Left renal pelvis (tissue), 4 donors: Measurements from ENCODE around the gene MMAB. TPM values are rescaled to one million over a fixed set of nuclear protein-coding genes. Genes with fewer than 3 reads are reported as not detected.

ENCODE experiments used
- DNase-seq, 4 donors: peaks; one replicate each; pipeline ENCODE4 v3.0.0-alpha.2; 2013; ENCODE audit warnings: low read depth in 4 of 4, low spot score in 3 of 4
- polyA plus RNA-seq, 4 donors: library from polyadenylated mRNA; unstranded; fragments of 120-200 nt; gene quantifications; one replicate each; pipeline ENCODE4 v1.2.1, GENCODE V29; 2013; ENCODE audit not compliant: insufficient read length in 4 of 4

MMAB gene
- polyA plus RNA-seq, 4 donors, result 21.2 to 40.3 (median 32.9) TPM

DNA sequence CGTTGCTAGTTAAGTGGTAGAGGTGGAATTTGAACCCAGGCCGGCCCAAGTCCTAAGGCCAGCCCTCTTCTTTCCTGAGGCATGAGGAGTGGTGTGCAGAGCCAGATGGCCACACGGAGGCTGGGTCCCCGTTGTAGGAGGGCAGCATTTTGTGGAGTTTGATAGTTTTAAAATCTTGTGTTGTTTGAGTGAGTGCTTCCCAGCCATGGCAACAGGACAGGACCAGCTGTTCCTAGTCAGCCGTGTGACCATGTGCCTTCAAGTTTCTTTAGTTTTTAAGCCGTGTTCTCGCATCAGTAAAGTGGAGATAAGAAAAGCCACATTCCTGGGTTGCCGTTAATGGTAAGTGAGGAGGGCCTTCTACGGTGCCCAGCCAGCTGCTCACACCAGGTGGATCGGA, 51.5 kb downstream of the MMAB start:
- DNase-seq, result no peak

DNA sequence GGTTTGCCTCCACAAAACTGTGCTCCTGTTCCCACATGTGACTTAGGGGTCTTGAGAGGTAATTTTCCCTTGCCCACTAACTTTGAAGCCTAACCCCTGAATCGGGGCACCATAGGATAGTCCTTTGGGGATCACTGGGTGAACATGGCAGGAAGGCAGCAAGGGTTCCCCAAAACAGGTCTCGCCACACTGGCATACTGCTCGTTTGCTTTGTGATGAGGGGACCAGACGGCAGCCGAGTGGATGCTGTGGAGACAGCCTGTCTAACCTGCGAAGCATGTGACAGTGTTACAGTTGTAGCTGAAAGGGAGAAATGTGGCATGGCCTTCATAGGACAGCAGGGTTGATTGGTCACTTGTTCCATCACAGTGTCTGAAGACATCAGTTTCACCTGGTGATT, 53.5 kb downstream of the MMAB start:
- DNase-seq, result no peak

DNA sequence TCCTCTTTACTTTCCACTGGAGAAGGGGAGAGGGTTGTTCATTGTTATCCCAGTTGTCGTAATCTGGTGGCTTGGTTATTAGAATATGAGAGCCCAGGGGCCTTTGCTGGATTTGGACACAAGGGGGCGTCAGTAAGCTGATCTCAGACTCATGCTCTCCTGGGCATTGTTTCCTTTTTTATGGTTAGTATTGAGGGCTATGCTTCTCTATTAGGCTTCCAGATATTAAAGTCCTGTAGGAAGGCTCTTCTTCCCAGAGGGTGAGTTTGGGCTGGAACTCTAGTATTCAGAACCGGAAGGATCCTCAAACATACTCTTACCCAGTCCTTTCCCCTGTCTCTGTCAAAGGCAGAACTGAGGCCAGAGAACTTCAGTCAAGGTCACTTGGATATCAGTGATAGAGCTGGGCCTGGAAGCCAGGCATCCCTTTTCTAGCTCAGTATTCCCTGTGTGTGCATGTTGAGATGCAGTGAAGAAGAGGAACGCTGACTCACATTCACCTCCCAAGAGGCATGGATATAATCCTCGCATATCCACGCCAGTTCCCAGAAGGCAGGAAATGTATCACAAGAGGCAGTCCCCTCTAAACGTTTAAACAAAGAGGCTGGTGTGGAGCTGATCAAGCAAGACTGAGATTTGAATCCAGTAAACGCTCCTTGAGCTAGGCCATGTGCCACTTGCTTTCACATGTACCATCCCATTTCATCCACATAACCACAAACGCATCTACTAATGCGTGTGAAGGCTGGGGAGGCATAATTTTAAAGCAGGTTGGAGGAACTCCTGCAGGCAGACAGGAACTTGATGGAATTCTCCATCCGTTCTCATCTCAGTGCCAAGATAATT, 54.3 kb downstream of the MMAB start:
- peak in 3 of 4 donors; percentile 27 to 40 (median 33) for DNase-seq

DNA sequence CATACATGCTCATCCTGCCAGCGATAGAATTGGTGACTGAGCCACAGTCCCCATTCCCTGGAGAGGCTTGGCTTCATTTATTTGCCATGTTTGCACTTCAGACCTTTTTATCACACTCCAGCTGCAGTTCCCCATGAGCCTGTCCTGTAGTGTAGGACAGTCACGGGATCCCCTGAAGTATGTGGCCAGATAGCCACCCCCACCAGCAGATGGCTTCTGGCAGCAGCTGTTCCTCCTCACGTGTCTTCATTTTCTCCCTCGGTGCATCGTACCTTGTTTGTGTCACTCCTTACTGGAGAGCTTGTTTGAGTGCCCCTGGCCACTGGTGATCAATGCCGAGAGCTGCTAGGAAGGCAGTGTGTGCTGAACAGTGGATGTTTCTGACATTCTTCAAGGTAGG, 55.7 kb downstream of the MMAB start:
- no peak for DNase-seq

DNA sequence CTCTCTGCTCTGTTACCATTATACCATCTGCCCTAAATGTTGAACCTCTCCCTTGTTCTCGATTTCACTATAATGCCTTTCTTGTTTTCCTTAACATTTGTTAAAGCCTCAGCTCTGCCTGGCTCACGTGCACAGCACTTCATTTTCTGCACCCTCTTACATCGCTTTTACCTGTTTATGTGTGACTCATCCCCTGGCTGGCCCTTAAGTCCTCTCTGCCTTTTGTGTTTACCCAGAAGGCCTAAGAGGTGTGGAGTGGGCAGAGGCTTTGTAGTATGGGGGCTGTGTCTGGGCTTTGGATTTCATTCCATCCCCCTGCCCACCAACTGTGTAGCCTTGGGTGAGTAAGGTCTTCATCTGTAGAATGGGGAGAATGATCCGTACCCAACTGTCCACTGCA, 59.3 kb downstream of the MMAB start:
- DNase-seq, result no peak

DNA sequence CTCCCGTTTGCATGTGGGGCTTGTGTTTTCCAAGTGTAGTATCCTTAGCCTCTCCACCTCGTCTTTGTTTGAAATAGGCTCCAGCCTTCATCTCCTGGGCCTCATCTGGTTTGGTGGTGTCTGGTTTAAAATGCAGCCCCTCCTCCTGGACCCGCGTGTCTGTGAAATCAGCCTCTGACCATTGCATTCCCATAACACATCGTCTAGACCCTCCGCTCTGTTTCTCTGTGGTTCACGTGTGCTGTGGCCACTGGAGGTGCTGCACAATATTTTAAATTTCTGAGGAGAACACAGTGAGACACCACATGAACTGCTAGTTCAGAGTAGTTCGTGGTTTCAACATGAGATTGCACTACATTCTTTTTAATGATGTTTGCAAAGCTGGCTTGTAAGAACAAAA, 60.3 kb downstream of the MMAB start:
- no peak for DNase-seq

DNA sequence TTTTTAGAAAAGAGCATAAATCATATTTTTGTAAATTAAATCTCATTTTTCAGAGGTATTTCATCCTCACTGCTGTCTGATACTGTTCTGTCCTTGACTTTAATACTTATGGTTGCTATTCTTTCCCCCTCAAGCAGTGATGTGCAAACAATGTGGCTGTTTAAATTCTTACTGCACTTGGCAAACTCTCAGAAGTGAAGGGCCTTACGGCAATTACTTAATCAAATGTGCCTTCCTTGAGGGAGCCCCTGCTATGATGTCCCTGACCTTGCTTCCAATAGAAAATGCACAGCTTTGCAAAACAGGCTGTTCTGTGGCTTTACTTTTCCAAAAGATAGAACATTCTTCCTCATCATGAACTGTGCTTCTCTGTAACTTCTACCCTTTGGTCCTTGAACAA, 60.7 kb downstream of the MMAB start:
- no peak for DNase-seq

DNA sequence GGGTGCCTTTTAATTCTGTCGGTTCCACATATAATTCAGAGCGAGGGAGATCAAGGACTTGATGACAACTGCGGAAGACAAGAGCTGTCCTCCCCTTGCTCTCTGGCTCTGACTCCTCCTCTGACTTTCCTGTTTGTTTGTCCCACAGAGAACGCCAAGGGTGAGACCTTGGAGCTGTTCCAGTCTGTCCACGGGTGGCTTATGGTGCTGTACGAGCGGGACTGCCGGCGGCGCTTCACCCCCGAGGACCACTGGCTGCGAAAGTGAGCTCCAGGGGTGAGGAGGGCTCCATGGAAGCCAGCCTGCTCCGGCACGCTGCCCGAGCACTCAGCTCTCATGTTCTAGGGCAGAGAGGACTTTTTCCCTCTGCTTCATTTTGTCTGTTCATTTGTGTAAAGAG, 63.1 kb downstream of the MMAB start:
- no peak for DNase-seq

DNA sequence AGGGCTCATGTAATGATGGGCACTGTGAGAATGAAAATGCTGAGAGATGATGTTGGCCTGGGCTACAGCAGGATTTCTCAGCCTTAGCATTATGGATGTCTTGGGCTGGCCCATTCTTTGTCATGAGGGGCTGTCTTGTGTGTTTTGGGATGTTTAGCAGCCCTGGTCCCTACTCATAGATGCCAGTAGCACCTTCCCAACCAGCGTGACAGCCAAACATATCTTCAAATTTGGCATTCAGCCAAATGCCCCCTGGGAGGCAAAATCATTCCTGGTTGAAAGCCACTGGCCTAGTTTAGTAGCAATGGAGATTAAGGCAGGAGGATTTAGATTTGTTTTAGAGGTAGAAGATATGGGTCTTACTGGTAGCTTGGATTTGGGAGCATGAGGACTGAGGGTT, 69.2 kb downstream of the MMAB start:
- DNase-seq, result no peak

Other genes starting within 250 kb of the MMAB start
- 1 to 10 TPM in 1 of 4 donors, under 1 TPM in 3; 0.30 to 2.0 (median 0.93) TPM for gene MYO1H, start 225.6 kb downstream of the MMAB start, polyA plus RNA-seq
- gene KCTD10, start 96.2 kb downstream of the MMAB start, polyA plus RNA-seq, result 10 to 100 TPM; 47.0 to 53.8 (median 49.3) TPM
- 10 to 100 TPM; 24.6 to 37.0 (median 29.6) TPM for gene UBE3B, start 95.9 kb downstream of the MMAB start, polyA plus RNA-seq
- gene MVK, start 290 bp upstream of the MMAB start, polyA plus RNA-seq, result 10 to 100 TPM; 12.5 to 22.0 (median 19.1) TPM
- 10 to 100 TPM in 1 of 4 donors, 1 to 10 TPM in 3; 2.1 to 10.1 (median 6.5) TPM for gene FAM222A, start 140.3 kb upstream of the MMAB start, polyA plus RNA-seq